ENCODE measurements around the gene SSTR3. TPM values are rescaled to one million over a fixed set of nuclear protein-coding genes. Genes with fewer than 3 reads are reported as not detected.

Gene SSTR3
- total and polyA plus RNA-seq, 10 of the 15 experiments (the other 5 are each of a cell fraction or from before 2014, with no cell fraction given): 0.03 to 4.5 (median 2.4) TPM

GRCh38 chr22:37202001-37202555 is 10.2 kb downstream of the SSTR3 start (continued):
- TF ChIP-seq MYB (IDR thresholded peaks at IDR 0.05; ENCODE audit: borderline replicate concordance, low read depth, low read length) (no peak), SMARCA5 (IDR thresholded peaks at IDR 0.05) (no peak), FOXM1 (IDR thresholded peaks at IDR 0.05; ENCODE audit: low read depth, low read length) (no peak), CHD4 (IDR thresholded peaks at IDR 0.05) (no peak), ZBED1 (IDR thresholded peaks at IDR 0.05; ENCODE audit: borderline replicate concordance) (no peak), SP1 (IDR thresholded peaks at IDR 0.05; ENCODE audit: low read depth, low read length) (no peak), MTA3 (IDR thresholded peaks at IDR 0.05; ENCODE audit: borderline replicate concordance, low read length) (no peak), RBBP5 (conservative IDR thresholded peaks at IDR 0.05) (no peak), RAD51 (IDR thresholded peaks at IDR 0.05) (no peak)
- TF ChIP-seq, protein P1, sequence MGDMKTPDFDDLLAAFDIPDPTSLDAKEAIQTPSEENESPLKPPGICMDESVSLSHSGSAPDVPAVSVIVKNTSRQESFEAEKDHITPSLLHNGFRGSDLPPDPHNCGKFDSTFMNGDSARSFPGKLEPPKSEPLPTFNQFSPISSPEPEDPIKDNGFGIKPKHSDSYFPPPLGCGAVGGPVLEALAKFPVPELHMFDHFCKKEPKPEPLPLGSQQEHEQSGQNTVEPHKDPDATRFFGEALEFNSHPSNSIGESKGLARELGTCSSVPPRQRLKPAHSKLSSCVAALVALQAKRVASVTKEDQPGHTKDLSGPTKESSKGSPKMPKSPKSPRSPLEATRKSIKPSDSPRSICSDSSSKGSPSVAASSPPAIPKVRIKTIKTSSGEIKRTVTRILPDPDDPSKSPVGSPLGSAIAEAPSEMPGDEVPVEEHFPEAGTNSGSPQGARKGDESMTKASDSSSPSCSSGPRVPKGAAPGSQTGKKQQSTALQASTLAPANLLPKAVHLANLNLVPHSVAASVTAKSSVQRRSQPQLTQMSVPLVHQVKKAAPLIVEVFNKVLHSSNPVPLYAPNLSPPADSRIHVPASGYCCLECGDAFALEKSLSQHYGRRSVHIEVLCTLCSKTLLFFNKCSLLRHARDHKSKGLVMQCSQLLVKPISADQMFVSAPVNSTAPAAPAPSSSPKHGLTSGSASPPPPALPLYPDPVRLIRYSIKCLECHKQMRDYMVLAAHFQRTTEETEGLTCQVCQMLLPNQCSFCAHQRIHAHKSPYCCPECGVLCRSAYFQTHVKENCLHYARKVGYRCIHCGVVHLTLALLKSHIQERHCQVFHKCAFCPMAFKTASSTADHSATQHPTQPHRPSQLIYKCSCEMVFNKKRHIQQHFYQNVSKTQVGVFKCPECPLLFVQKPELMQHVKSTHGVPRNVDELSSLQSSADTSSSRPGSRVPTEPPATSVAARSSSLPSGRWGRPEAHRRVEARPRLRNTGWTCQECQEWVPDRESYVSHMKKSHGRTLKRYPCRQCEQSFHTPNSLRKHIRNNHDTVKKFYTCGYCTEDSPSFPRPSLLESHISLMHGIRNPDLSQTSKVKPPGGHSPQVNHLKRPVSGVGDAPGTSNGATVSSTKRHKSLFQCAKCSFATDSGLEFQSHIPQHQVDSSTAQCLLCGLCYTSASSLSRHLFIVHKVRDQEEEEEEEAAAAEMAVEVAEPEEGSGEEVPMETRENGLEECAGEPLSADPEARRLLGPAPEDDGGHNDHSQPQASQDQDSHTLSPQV (IDR thresholded peaks at IDR 0.05): no peak
- TF ChIP-seq, protein P2, sequence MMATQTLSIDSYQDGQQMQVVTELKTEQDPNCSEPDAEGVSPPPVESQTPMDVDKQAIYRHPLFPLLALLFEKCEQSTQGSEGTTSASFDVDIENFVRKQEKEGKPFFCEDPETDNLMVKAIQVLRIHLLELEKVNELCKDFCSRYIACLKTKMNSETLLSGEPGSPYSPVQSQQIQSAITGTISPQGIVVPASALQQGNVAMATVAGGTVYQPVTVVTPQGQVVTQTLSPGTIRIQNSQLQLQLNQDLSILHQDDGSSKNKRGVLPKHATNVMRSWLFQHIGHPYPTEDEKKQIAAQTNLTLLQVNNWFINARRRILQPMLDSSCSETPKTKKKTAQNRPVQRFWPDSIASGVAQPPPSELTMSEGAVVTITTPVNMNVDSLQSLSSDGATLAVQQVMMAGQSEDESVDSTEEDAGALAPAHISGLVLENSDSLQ (IDR thresholded peaks at IDR 0.05): no peak
- TF ChIP-seq, protein P3, sequence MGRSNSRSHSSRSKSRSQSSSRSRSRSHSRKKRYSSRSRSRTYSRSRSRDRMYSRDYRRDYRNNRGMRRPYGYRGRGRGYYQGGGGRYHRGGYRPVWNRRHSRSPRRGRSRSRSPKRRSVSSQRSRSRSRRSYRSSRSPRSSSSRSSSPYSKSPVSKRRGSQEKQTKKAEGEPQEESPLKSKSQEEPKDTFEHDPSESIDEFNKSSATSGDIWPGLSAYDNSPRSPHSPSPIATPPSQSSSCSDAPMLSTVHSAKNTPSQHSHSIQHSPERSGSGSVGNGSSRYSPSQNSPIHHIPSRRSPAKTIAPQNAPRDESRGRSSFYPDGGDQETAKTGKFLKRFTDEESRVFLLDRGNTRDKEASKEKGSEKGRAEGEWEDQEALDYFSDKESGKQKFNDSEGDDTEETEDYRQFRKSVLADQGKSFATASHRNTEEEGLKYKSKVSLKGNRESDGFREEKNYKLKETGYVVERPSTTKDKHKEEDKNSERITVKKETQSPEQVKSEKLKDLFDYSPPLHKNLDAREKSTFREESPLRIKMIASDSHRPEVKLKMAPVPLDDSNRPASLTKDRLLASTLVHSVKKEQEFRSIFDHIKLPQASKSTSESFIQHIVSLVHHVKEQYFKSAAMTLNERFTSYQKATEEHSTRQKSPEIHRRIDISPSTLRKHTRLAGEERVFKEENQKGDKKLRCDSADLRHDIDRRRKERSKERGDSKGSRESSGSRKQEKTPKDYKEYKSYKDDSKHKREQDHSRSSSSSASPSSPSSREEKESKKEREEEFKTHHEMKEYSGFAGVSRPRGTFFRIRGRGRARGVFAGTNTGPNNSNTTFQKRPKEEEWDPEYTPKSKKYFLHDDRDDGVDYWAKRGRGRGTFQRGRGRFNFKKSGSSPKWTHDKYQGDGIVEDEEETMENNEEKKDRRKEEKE (IDR thresholded peaks at IDR 0.05): no peak
- TF ChIP-seq, protein P4, sequence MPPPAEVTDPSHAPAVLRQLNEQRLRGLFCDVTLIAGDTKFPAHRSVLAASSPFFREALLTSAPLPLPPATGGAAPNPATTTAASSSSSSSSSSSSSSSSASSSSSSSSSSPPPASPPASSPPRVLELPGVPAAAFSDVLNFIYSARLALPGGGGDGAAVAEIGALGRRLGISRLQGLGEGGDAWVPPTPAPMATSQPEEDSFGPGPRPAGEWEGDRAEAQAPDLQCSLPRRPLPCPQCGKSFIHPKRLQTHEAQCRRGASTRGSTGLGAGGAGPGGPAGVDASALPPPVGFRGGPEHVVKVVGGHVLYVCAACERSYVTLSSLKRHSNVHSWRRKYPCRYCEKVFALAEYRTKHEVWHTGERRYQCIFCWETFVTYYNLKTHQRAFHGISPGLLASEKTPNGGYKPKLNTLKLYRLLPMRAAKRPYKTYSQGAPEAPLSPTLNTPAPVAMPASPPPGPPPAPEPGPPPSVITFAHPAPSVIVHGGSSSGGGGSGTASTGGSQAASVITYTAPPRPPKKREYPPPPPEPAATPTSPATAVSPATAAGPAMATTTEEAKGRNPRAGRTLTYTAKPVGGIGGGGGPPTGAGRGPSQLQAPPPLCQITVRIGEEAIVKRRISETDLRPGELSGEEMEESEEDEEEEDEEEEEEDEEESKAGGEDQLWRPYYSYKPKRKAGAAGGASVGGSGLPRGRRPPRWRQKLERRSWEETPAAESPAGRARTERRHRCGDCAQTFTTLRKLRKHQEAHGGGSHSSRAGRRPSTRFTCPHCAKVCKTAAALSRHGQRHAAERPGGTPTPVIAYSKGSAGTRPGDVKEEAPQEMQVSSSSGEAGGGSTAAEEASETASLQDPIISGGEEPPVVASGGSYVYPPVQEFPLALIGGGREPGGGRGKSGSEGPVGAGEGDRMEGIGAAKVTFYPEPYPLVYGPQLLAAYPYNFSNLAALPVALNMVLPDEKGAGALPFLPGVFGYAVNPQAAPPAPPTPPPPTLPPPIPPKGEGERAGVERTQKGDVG (CRISPR knock-in tag; IDR thresholded peaks at IDR 0.05): no peak

All from GM12878 (cell line).